Naive thymus-derived CD4-positive, alpha-beta T cell (primary cell): ENCODE measurements around the gene GEMIN5. TPM values are rescaled to one million over a fixed set of nuclear protein-coding genes. Genes with fewer than 3 reads are reported as not detected.

Experiments used
- ATAC-seq: fragments of 150-1000 bp; cut with Tn5 transposase; 2 replicates; pipeline ENCODE4 v1.10.0; 2021; ENCODE audit warnings: mild to moderate bottlenecking, moderate library complexity
- CTCF ChIA-PET: fragments of 350-600 bp; sonication (Branson Sonifier 250); formaldehyde crosslinking; loops from one replicate; lab custom pipeline; 2021; ENCODE audit warnings: antibody characterized with exemption; lab: Charles Lee
- POLR2A ChIA-PET: fragments of 350-600 bp; sonication (Branson Sonifier 250); formaldehyde crosslinking; loops from one replicate; lab custom pipeline; 2021; ENCODE audit warnings: antibody characterized with exemption, inconsistent platforms; lab: Charles Lee
- DNase-seq, 9 donors: peaks; one replicate each; pipeline versions ENCODE4 v3.0.0 to v3.0.0-alpha.2; 2020 to 2022; ENCODE audit warnings: mixed read lengths in 1 of 9
- H3K27ac ChIP-seq: one replicate; pipeline ENCODE4 v1.7.0; 2013; ENCODE audit warnings: mild to moderate bottlenecking, low read depth, low read length, moderate library complexity
- H3K27me3 ChIP-seq, 2 donors: one replicate each; pipeline ENCODE4 v1.7.0; 2013; ENCODE audit warnings: low read length in 2 of 2, mild to moderate bottlenecking in 2 of 2, moderate library complexity in 2 of 2; ENCODE audit not compliant: control insufficient read depth in 2 of 2, insufficient read depth in 2 of 2
- H3K36me3 ChIP-seq, 3 experiments: 1 replicate in 2 of 3; 2 replicates in 1 of 3; pipeline ENCODE4 v1.7.0; 2013; ENCODE audit warnings: low read length in 3 of 3, mild to moderate bottlenecking in 3 of 3, moderate library complexity in 1 of 3; ENCODE audit not compliant: insufficient read depth in 3 of 3, control insufficient read depth in 2 of 3
- H3K4me1 ChIP-seq, 2 donors: one replicate each; pipeline ENCODE4 v1.7.0; 2013; ENCODE audit warnings: low read length in 2 of 2, mild to moderate bottlenecking in 2 of 2, moderate library complexity in 1 of 2; ENCODE audit not compliant: control insufficient read depth in 2 of 2, insufficient read depth in 2 of 2
- H3K4me3 ChIP-seq: 2 replicates; pipeline ENCODE4 v1.7.0; 2013; ENCODE audit warnings: mild to moderate bottlenecking, low read length
- H3K9me3 ChIP-seq, 3 experiments: 1 replicate in 2 of 3; 2 replicates in 1 of 3; pipeline ENCODE4 v1.7.0; 2013; ENCODE audit warnings: low read length in 3 of 3; ENCODE audit not compliant: control insufficient read depth in 2 of 3
- H3K27ac Mint-ChIP-seq, 9 donors: one replicate each; pipeline ENCODE4 v1.8.0; 2020 to 2022; ENCODE audit warnings: mixed read lengths in 9 of 9, mild to moderate bottlenecking in 8 of 9, moderate library complexity in 5 of 9, inconsistent platforms in 2 of 9
- H3K27me3 Mint-ChIP-seq, 5 donors: one replicate each; pipeline ENCODE4 v1.8.0; 2021 to 2022; ENCODE audit warnings: mixed read lengths in 5 of 5, mild to moderate bottlenecking in 1 of 5
- H3K36me3 Mint-ChIP-seq, 5 donors: one replicate each; pipeline ENCODE4 v1.8.0; 2020 to 2022; ENCODE audit warnings: mixed read lengths in 5 of 5, mild to moderate bottlenecking in 3 of 5, inconsistent platforms in 1 of 5
- H3K4me1 Mint-ChIP-seq, 7 donors: one replicate each; pipeline ENCODE4 v1.8.0; 2020 to 2022; ENCODE audit warnings: mixed read lengths in 7 of 7, mild to moderate bottlenecking in 3 of 7, inconsistent platforms in 1 of 7
- H3K4me3 Mint-ChIP-seq, 10 donors: one replicate each; pipeline ENCODE4 v1.8.0; 2020 to 2022; ENCODE audit warnings: mild to moderate bottlenecking in 10 of 10, mixed read lengths in 10 of 10, moderate library complexity in 6 of 10, inconsistent platforms in 2 of 10
- H3K9me3 Mint-ChIP-seq, 11 donors: one replicate each; pipeline ENCODE4 v1.8.0; 2020 to 2022; ENCODE audit warnings: mixed read lengths in 11 of 11, mild to moderate bottlenecking in 4 of 11, inconsistent platforms in 1 of 11, moderate library complexity in 1 of 11
- intact Hi-C, 2 donors: fragments of 100-400 bp; cut with micrococcal nuclease; formaldehyde crosslinking; loops; one replicate each; pipeline ENCODE4 v1.15.1; 2023
- polyA plus RNA-seq, 2 donors: library from polyadenylated mRNA; unstranded; fragments of 300-500 nt; fragmentation: Illumina TruSeq; gene quantifications; one replicate each; pipeline ENCODE4 v1.2.3, GENCODE V29; 2021
- total RNA-seq, 6 experiments: library from RNA in 5 of 6; stranded (reverse) in 5 of 6; gene quantifications; 1 replicate in 5 of 6; 2 replicates in 1 of 6; pipeline ENCODE4 v1.2.3 and lab custom pipeline; 2021 to 2026

The GEMIN5 gene
- total and polyA plus RNA-seq, 7 experiments from 2014 or later = 8.6 to 21.4 (median 17.3) TPM

DNA sequence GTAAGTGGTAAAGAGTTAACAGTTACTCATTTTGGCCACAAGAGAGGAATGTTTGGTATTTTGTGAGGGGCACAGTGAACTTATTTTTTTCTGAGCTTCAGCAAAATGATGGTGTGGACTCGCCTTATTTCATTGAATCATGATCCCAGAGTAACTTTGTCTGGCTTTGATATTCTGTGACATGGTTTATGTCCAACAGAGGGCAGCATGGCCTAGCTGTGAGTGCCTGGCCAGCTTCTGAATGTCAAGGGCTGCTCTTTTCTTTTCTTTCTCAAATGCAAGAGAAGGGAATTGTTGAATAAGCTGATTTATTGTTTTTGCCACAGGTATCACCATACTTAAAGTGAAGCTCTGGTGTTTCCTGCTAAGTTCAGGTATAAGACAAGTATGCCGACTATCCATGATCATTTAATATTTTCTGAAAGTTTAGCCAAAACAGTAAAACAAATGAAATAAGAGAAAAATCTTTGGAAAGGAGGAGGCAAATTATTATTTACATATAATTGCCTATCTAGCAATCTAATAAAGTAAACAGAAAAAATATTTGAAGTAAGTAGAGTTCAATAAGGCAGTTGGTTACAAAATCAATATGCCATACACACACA is 34.6 kb upstream of the GEMIN5 start:
- Mint-ChIP-seq H3K27ac (no peak overlapping the region), H3K4me3 (no peak overlapping the region), H3K9me3 (peaks cover 0 to 8% (median 0%) of the 10 kb centered on the region in 11 donors), H3K36me3 (peaks cover 0 to 31% (median 21%) of the 10 kb centered on the region in 5 donors), H3K27me3 (no peaks in the 10 kb centered on the region), H3K4me1 (peaks cover 0 to 3% (median 0%) of the 10 kb centered on the region in 7 donors)
- H3K27me3 ChIP-seq = no peaks in the 10 kb centered on the region
- H3K4me3 ChIP-seq = no peak overlapping the region
- ChIA-PET POLR2A (interaction anchor here (0.7 kb wide), 1 partner anchor 26 kb away, joined by 3 read pairs; no protein-coding TSS in a partner anchor), CTCF (interaction anchor here (0.6 to 0.7 kb wide), 2 partner anchors 322 to 882 kb away, joined by 3 read pairs; no protein-coding TSS in a partner anchor)
- peaks cover 0 to 11% (median 6%) of the 10 kb centered on the region in 3 experiments for H3K36me3 ChIP-seq
- no peaks in the 10 kb centered on the region for H3K4me1 ChIP-seq
- no peaks in the 10 kb centered on the region for H3K9me3 ChIP-seq
- DNase-seq = no peak
- no peak overlapping the region for H3K27ac ChIP-seq
- intact Hi-C loops = no loop called here
- no peak for ATAC-seq

DNA sequence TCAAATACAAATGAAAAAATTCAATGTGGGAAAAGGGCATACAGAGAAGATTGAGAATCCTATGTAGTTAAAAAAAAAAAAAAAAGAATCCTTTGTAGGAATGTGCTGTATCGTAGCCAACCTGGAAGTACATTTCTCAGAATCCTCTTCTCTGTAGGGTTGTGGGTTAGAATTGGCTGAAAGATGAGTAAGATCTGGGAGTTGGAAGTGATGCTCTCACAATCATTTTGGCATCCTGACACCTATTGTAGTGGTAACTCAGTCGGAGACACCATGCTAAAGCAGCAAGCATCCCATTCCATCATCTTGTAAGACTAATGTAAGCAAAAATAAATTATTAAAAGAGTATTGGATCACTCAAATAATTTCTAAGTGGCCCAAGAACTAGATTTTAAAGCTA is 33.5 kb upstream of the GEMIN5 start:
- DNase-seq = no peak
- ChIA-PET CTCF (no interaction called here), POLR2A (interaction anchor here (0.6 kb wide), 1 partner anchor 31 kb away, joined by 3 read pairs; no protein-coding TSS in a partner anchor)
- Histone ChIP-seq H3K27ac (no peak overlapping the region), H3K4me1 (no peaks in the 10 kb centered on the region), H3K4me3 (no peak overlapping the region), H3K36me3 (peaks cover 2 to 20% (median 6%) of the 10 kb centered on the region in 3 experiments), H3K9me3 (no peaks in the 10 kb centered on the region), H3K27me3 (no peaks in the 10 kb centered on the region)
- peaks cover 0 to 8% (median 0%) of the 10 kb centered on the region in 11 donors for H3K9me3 Mint-ChIP-seq
- no peak for ATAC-seq
- intact Hi-C loops = no loop called here
- no peaks in the 10 kb centered on the region for H3K27me3 Mint-ChIP-seq
- no peak overlapping the region for H3K4me3 Mint-ChIP-seq
- no peak overlapping the region for H3K27ac Mint-ChIP-seq
- H3K4me1 Mint-ChIP-seq = peaks cover 0 to 3% (median 0%) of the 10 kb centered on the region in 7 donors
- peaks cover 2 to 39% (median 19%) of the 10 kb centered on the region in 5 donors for H3K36me3 Mint-ChIP-seq

GRCh38 chr5:154970759-154971158 is 32.7 kb upstream of the GEMIN5 start:
- Histone ChIP-seq H3K27ac (no peak overlapping the region), H3K4me3 (no peak overlapping the region), H3K27me3 (no peaks in the 10 kb centered on the region), H3K4me1 (no peaks in the 10 kb centered on the region), H3K36me3 (peaks cover 3 to 27% (median 6%) of the 10 kb centered on the region in 3 experiments), H3K9me3 (no peaks in the 10 kb centered on the region)
- no peak for ATAC-seq
- Mint-ChIP-seq H3K27me3 (no peaks in the 10 kb centered on the region), H3K9me3 (peaks cover 0 to 2% (median 0%) of the 10 kb centered on the region in 11 donors), H3K4me3 (no peak overlapping the region), H3K4me1 (peaks cover 0 to 6% (median 3%) of the 10 kb centered on the region in 7 donors), H3K36me3 (peaks cover 5 to 40% (median 14%) of the 10 kb centered on the region in 5 donors), H3K27ac (no peak overlapping the region)
- ChIA-PET POLR2A (no interaction called here), CTCF (no interaction called here)
- intact Hi-C loops = no loop called here
- DNase-seq = no peak

DNA sequence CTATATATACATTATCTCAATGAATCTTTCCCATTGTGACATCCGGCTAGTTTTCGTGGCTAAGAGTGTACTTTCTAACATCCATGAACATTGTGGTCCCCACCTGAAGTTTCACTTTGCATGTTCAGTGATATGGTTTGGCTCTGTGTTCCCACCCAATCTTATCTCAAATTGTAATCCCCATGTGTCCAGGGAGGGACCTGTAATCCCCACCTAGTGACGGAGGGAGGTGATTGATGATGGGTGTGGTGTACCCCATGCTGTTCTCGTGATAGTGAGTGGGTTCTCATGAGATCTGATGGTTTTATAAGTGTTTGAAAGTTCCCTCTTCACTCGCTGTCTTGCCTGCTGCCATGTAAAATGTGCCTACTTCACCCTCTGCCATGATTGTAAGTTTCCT is 30.9 kb upstream of the GEMIN5 start:
- Mint-ChIP-seq H3K27me3 (no peaks in the 10 kb centered on the region), H3K4me1 (peaks cover 0 to 10% (median 4%) of the 10 kb centered on the region in 7 donors), H3K4me3 (no peak overlapping the region), H3K27ac (peak overlapping the region in 1 of 9 donors; percentile 22), H3K36me3 (peaks cover 5 to 42% (median 12%) of the 10 kb centered on the region in 5 donors), H3K9me3 (no peaks in the 10 kb centered on the region)
- ATAC-seq (no peak), DNase-seq (no peak)
- Histone ChIP-seq H3K27ac (no peak overlapping the region), H3K4me3 (no peak overlapping the region), H3K36me3 (peaks cover 3 to 30% (median 6%) of the 10 kb centered on the region in 3 experiments), H3K4me1 (no peaks in the 10 kb centered on the region), H3K9me3 (no peaks in the 10 kb centered on the region), H3K27me3 (no peaks in the 10 kb centered on the region)
- intact Hi-C loops = no loop called here
- CTCF ChIA-PET = interaction anchor here (0.6 kb wide), 1 partner anchor 18 kb away, joined by 3 read pairs; no protein-coding TSS in a partner anchor
- POLR2A ChIA-PET = no interaction called here

DNA sequence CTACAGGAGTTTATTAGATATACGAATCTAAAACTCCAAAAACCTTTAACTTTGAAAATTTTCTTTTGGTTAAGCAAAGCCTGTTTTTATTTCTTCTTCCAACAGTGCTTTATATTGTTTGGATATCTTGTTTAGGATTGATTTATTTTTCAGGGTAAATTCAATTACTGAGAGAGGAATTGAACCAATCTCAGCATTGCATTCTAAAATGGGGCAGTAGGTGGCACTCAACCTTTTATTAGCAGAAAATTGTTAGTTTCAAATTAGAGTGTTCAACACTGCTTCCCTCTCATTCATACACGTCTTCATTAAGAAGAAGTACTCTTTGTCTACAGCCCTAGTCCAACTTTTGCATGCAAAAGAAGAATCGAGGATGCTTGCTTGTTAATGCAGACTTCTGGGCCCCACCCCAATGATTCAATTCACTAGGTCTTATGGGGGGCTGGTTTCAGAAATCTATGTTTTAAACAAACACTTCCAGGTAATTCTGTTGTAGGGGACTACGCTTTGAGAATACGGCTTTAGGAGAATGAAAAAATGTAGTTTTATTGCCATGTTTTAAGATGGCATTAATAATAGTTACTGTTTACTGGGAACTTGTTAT is 29.5 kb upstream of the GEMIN5 start:
- H3K9me3 Mint-ChIP-seq = no peaks in the 10 kb centered on the region
- H3K27me3 Mint-ChIP-seq = no peaks in the 10 kb centered on the region
- intact Hi-C loops = no loop called here
- ATAC-seq = no peak
- Histone ChIP-seq H3K9me3 (no peaks in the 10 kb centered on the region), H3K27ac (no peak overlapping the region), H3K36me3 (peaks cover 3 to 30% (median 6%) of the 10 kb centered on the region in 3 experiments), H3K27me3 (no peaks in the 10 kb centered on the region), H3K4me1 (no peaks in the 10 kb centered on the region), H3K4me3 (no peak overlapping the region)
- peaks cover 6 to 50% (median 16%) of the 10 kb centered on the region in 5 donors for H3K36me3 Mint-ChIP-seq
- ChIA-PET CTCF (no interaction called here), POLR2A (no interaction called here)
- H3K4me3 Mint-ChIP-seq = no peak overlapping the region
- DNase-seq = no peak
- H3K27ac Mint-ChIP-seq = no peak overlapping the region
- H3K4me1 Mint-ChIP-seq = peaks cover 0 to 14% (median 5%) of the 10 kb centered on the region in 7 donors

- ChIA-PET CTCF (no interaction called here), POLR2A (no interaction called here)
- intact Hi-C loops = no loop called here
These were observed 28.9 kb upstream of the GEMIN5 start for GRCh38 chr5:154966874-154967273.

More at GRCh38 chr5:154966874-154967273, 28.9 kb upstream of the GEMIN5 start:
- no peak for DNase-seq
- no peaks in the 10 kb centered on the region for H3K27me3 Mint-ChIP-seq
- no peak overlapping the region for H3K4me3 Mint-ChIP-seq
- Histone ChIP-seq H3K36me3 (peaks cover 3 to 33% (median 6%) of the 10 kb centered on the region in 3 experiments), H3K4me3 (no peak overlapping the region), H3K27ac (no peak overlapping the region), H3K27me3 (no peaks in the 10 kb centered on the region), H3K9me3 (no peaks in the 10 kb centered on the region), H3K4me1 (no peaks in the 10 kb centered on the region)
- ATAC-seq = no peak
- peaks cover 0 to 14% (median 5%) of the 10 kb centered on the region in 7 donors for H3K4me1 Mint-ChIP-seq
- H3K27ac Mint-ChIP-seq = no peak overlapping the region
- H3K9me3 Mint-ChIP-seq = no peaks in the 10 kb centered on the region
- peaks cover 8 to 52% (median 16%) of the 10 kb centered on the region in 5 donors for H3K36me3 Mint-ChIP-seq
